ENCODE results near the gene MACROD2.

MACROD2 gene

GRCh38 chr20:14937846-14938245 is 942.5 kb downstream of the MACROD2 start:
- ATAC-seq: no peak

GRCh38 chr20:14947536-14947935 is 952.2 kb downstream of the MACROD2 start:
- TF ChIP-seq TCF4 (CRISPR knock-in tag; IDR thresholded peaks at IDR 0.05; ENCODE audit: borderline replicate concordance) (no peak), ZNF8 (CRISPR knock-in tag; IDR thresholded peaks at IDR 0.05) (no peak), ISL1 (CRISPR knock-in tag; IDR thresholded peaks at IDR 0.05) (no peak), PATZ1 (CRISPR knock-in tag; IDR thresholded peaks at IDR 0.05; ENCODE audit: borderline replicate concordance) (no peak), ZC3H10 (CRISPR knock-in tag; IDR thresholded peaks at IDR 0.05) (no peak), BACH2 (CRISPR knock-in tag; IDR thresholded peaks at IDR 0.05; ENCODE audit: borderline replicate concordance) (no peak), CREB5 (CRISPR knock-in tag; IDR thresholded peaks at IDR 0.05; ENCODE audit: low read depth) (no peak)

More at GRCh38 chr20:14937846-14938245, 942.5 kb downstream of the MACROD2 start:
- TF ChIP-seq PATZ1 (CRISPR knock-in tag; IDR thresholded peaks at IDR 0.05; ENCODE audit: borderline replicate concordance) (no peak), ESRRG (CRISPR knock-in tag; IDR thresholded peaks at IDR 0.05) (no peak), CSDC2 (CRISPR knock-in tag; IDR thresholded peaks at IDR 0.05) (no peak), ZC3H10 (CRISPR knock-in tag; IDR thresholded peaks at IDR 0.05) (no peak), ZFP3 (CRISPR knock-in tag; IDR thresholded peaks at IDR 0.05) (no peak), SNAI2 (CRISPR knock-in tag; IDR thresholded peaks at IDR 0.05) (no peak), CREB5 (CRISPR knock-in tag; IDR thresholded peaks at IDR 0.05; ENCODE audit: low read depth) (no peak), ZNF70 (CRISPR knock-in tag; IDR thresholded peaks at IDR 0.05) (no peak), POU6F1 (CRISPR knock-in tag; IDR thresholded peaks at IDR 0.05; ENCODE audit: borderline replicate concordance, low read depth) (no peak)

GRCh38 chr20:14947946-14948345 is 952.6 kb downstream of the MACROD2 start:
- ATAC-seq: no peak; the same call in 2 of the 3 replicates
- no peak for TF ChIP-seq ZNF565 (CRISPR knock-in tag; conservative IDR thresholded peaks at IDR 0.05; ENCODE audit: low read depth)
- no peak for TF ChIP-seq ISL1 (CRISPR knock-in tag; IDR thresholded peaks at IDR 0.05)
- TF ChIP-seq OSR1 (CRISPR knock-in tag; IDR thresholded peaks at IDR 0.05): no peak
- no peak for TF ChIP-seq RARB (CRISPR knock-in tag; IDR thresholded peaks at IDR 0.05)
- TF ChIP-seq ZC3H10 (CRISPR knock-in tag; IDR thresholded peaks at IDR 0.05): no peak
- no peak for TF ChIP-seq BACH2 (CRISPR knock-in tag; IDR thresholded peaks at IDR 0.05; ENCODE audit: borderline replicate concordance)
- no peak for TF ChIP-seq ZNF8 (CRISPR knock-in tag; IDR thresholded peaks at IDR 0.05)
- no peak for TF ChIP-seq TCF4 (CRISPR knock-in tag; IDR thresholded peaks at IDR 0.05; ENCODE audit: borderline replicate concordance)
- TF ChIP-seq ZNF70 (CRISPR knock-in tag; IDR thresholded peaks at IDR 0.05): no peak
- no peak for TF ChIP-seq POU6F1 (CRISPR knock-in tag; IDR thresholded peaks at IDR 0.05; ENCODE audit: borderline replicate concordance, low read depth)

More at GRCh38 chr20:14947536-14947935, 952.2 kb downstream of the MACROD2 start:
- no peak for ATAC-seq

GRCh38 chr20:14948416-14948815 is 953.1 kb downstream of the MACROD2 start:
- TF ChIP-seq CSDC2 (CRISPR knock-in tag; IDR thresholded peaks at IDR 0.05) (no peak), ZNF8 (CRISPR knock-in tag; IDR thresholded peaks at IDR 0.05) (no peak), ZFP30 (CRISPR knock-in tag; IDR thresholded peaks at IDR 0.05) (no peak), RARB (CRISPR knock-in tag; IDR thresholded peaks at IDR 0.05) (no peak), PATZ1 (CRISPR knock-in tag; IDR thresholded peaks at IDR 0.05; ENCODE audit: borderline replicate concordance) (no peak)
- ATAC-seq: peak; percentile 40
